Activated CD8-positive, alpha-beta T cell treated with anti-CD3 and anti-CD28 coated beads for 36 hours (primary cell): Measurements from ENCODE around the gene NT5DC3. TPM values are rescaled to one million over a fixed set of nuclear protein-coding genes. Genes with fewer than 3 reads are reported as not detected.

Experiments
- ATAC-seq: fragments of 200-7000 bp; cut with Tn5 transposase; one replicate; pipeline ENCODE4 v1.10.0; 2021; ENCODE audit warnings: mild to moderate bottlenecking, moderate library complexity
- CTCF ChIA-PET: fragments of 350-600 bp; sonication (Branson Sonifier 250); formaldehyde crosslinking; loops from one replicate; lab custom pipeline; 2021; ENCODE audit warnings: antibody characterized with exemption; lab: Charles Lee
- POLR2A ChIA-PET: fragments of 350-600 bp; sonication (Branson Sonifier 250); formaldehyde crosslinking; loops from one replicate; lab custom pipeline; 2021; ENCODE audit warnings: antibody characterized with exemption; lab: Charles Lee
- DNase-seq: peaks from one replicate; pipeline ENCODE4 v3.0.0-alpha.2; 2020
- H3K27ac Mint-ChIP-seq: one replicate; pipeline ENCODE4 v1.8.0; 2021; ENCODE audit warnings: mild to moderate bottlenecking, mixed read lengths
- H3K27me3 Mint-ChIP-seq: one replicate; pipeline ENCODE4 v1.8.0; 2021; ENCODE audit warnings: mixed read lengths
- H3K36me3 Mint-ChIP-seq: one replicate; pipeline ENCODE4 v1.8.0; 2021; ENCODE audit warnings: low read depth, mixed read lengths
- H3K4me1 Mint-ChIP-seq: one replicate; pipeline ENCODE4 v1.8.0; 2021; ENCODE audit warnings: low read depth, mixed read lengths
- H3K4me3 Mint-ChIP-seq: one replicate; pipeline ENCODE4 v1.8.0; 2021; ENCODE audit warnings: mild to moderate bottlenecking, moderate library complexity, mixed read lengths
- H3K9me3 Mint-ChIP-seq: one replicate; pipeline ENCODE4 v1.8.0; 2021; ENCODE audit warnings: mixed read lengths
- CTCF ChIP-seq: fragments of 200-600 bp; IDR thresholded peaks from one replicate; pipeline ENCODE4 v1.8.0; 2022; ENCODE audit warnings: antibody characterized with exemption, mild to moderate bottlenecking
- intact Hi-C: fragments of 100-400 bp; cut with micrococcal nuclease; formaldehyde crosslinking; loops from one replicate; pipeline ENCODE4 v1.10.0; 2022
- total RNA-seq, 2 experiments: library from RNA; stranded (reverse); gene quantifications; one replicate each; pipeline ENCODE4 v1.2.3, GENCODE V29; 2021

NT5DC3 gene
- total RNA-seq, 2 experiments from 2014 or later, result 8.6 to 9.4 TPM

- no peak overlapping the region for H3K27ac Mint-ChIP-seq
- H3K36me3 Mint-ChIP-seq, result peaks cover 18% of the 10 kb centered on the region
- DNase-seq (no peak), ATAC-seq (no peak)
- ChIA-PET CTCF (no interaction called here), POLR2A (no interaction called here)
- no peaks in the 10 kb centered on the region for H3K9me3 Mint-ChIP-seq
- no peak overlapping the region for H3K4me3 Mint-ChIP-seq
- H3K4me1 Mint-ChIP-seq, result no peaks in the 10 kb centered on the region
- no peaks in the 10 kb centered on the region for H3K27me3 Mint-ChIP-seq
- intact Hi-C loops, result no loop called here
- no peak for TF ChIP-seq CTCF
Observed at GRCh38 chr12:103809154-103809553, 31.9 kb downstream of the NT5DC3 start.

- Mint-ChIP-seq H3K9me3 (no peaks in the 10 kb centered on the region), H3K36me3 (peaks cover 12% of the 10 kb centered on the region), H3K27me3 (no peaks in the 10 kb centered on the region), H3K4me1 (no peaks in the 10 kb centered on the region), H3K27ac (no peak overlapping the region), H3K4me3 (no peak overlapping the region)
- TF ChIP-seq CTCF, result no peak
- ChIA-PET CTCF (no interaction called here), POLR2A (no interaction called here)
- DNase-seq (no peak), ATAC-seq (no peak)
- intact Hi-C loops, result no loop called here
Observed at GRCh38 chr12:103808239-103808880, 32.7 kb downstream of the NT5DC3 start.

GRCh38 chr12:103807561-103808238, 33.3 kb downstream of the NT5DC3 start:
- Mint-ChIP-seq H3K9me3 (no peaks in the 10 kb centered on the region), H3K4me3 (no peak overlapping the region), H3K36me3 (peaks cover 11% of the 10 kb centered on the region), H3K4me1 (no peaks in the 10 kb centered on the region), H3K27me3 (no peaks in the 10 kb centered on the region), H3K27ac (no peak overlapping the region)
- ATAC-seq (no peak), DNase-seq (no peak)
- intact Hi-C loops, result no loop called here
- no peak for TF ChIP-seq CTCF
- ChIA-PET CTCF (no interaction called here), POLR2A (no interaction called here)

- Mint-ChIP-seq H3K4me3 (no peak overlapping the region), H3K27ac (no peak overlapping the region), H3K4me1 (no peaks in the 10 kb centered on the region), H3K9me3 (no peaks in the 10 kb centered on the region), H3K36me3 (peaks cover 11% of the 10 kb centered on the region), H3K27me3 (no peaks in the 10 kb centered on the region)
- DNase-seq, result no peak
- ATAC-seq, result no peak
- intact Hi-C loops, result no loop called here
- TF ChIP-seq CTCF, result no peak
- ChIA-PET POLR2A (interaction anchor here (0.6 kb wide), 1 partner anchor 300 kb away, joined by 3 read pairs; no protein-coding TSS in a partner anchor), CTCF (no interaction called here)
Observed at GRCh38 chr12:103806803-103807202, 34.2 kb downstream of the NT5DC3 start.

DNA sequence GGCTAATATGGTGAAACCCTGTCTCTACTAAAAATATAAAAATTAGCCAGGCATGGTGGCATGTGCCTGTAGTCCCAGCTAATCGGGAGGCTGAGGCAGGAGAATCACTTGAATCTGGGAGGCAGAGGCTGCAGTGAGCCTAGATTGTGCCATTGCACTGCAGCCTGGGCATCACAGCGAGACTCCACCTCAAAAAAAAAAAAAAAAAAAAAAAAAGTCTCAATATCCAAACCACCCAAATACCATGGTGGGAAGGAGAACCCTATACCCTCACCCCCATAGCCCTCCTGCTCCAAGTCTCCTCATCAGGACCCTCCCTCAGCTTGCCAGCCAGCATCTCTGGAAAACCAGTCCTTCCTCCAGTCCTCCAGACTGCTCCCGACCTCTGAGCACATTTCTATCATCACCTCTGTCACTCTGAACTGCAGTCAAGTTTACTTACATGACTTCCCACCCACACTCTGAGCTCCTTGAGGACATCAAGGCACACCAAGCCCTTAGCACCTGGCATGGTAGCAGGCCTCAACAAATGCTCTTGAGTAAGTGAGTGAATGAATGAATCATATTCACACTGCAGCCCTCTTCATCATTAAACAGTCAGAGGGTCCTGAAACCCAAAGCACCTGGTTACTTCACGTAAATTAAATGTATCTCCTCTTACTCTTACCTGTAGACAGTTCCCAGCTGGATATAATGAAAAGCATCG, 35.2 kb downstream of the NT5DC3 start:
- H3K9me3 Mint-ChIP-seq, result no peaks in the 10 kb centered on the region
- peaks cover 9% of the 10 kb centered on the region for H3K36me3 Mint-ChIP-seq
- POLR2A ChIA-PET, result interaction anchor here (1.0 to 1.6 kb wide), 2 partner anchors 13 to 14 kb away, joined by 3 to 4 read pairs; no protein-coding TSS in a partner anchor
- no peak for DNase-seq
- ATAC-seq, result no peak
- no peaks in the 10 kb centered on the region for H3K27me3 Mint-ChIP-seq
- no peaks in the 10 kb centered on the region for H3K4me1 Mint-ChIP-seq
- no peak overlapping the region for H3K27ac Mint-ChIP-seq
- no peak for TF ChIP-seq CTCF
- intact Hi-C loops, result no loop called here
- H3K4me3 Mint-ChIP-seq, result no peak overlapping the region
- CTCF ChIA-PET, result no interaction called here
